Erythroblast (primary cell): ENCODE measurements around the gene MICU2.

ENCODE experiments used
- GATA1 ChIP-seq: IDR thresholded peaks from 2 replicates; pipeline ENCODE4 v1.6.1; 2011; ENCODE audit warnings: low read depth, mild to moderate bottlenecking, control low read depth, low read length, moderate library complexity
- POLR2A ChIP-seq: IDR thresholded peaks from 2 replicates; pipeline ENCODE4 v1.6.1; 2011; ENCODE audit warnings: mild to moderate bottlenecking, low read length

DNA sequence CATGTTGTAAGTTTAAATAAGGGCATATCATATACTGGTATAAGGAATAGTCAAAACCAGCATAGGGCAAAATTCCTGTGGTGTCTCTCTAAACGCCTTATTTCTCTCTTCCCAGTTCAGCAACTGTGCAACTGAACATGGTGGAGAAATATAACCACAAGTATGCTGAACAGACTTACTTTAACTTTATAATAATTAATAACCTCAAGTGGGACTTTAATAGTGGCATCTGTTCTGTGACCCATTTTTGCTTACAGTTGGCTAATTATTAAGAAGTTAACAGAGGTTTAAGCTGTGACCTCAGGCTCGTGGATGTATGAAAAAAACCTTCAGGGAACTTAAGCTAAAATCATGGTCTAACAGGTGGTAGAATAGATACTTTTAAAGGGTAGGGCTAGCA lies 54.3 kb downstream of the MICU2 start:
- TF ChIP-seq POLR2A: no peak
- TF ChIP-seq GATA1: no peak
